ENCODE data around the gene TARS3.
"Not testable (repeated sequence)": the region's sequence is repeated elsewhere in the genome, so short reads cannot be mapped to it uniquely, and the experiment has no call there.

DNA sequence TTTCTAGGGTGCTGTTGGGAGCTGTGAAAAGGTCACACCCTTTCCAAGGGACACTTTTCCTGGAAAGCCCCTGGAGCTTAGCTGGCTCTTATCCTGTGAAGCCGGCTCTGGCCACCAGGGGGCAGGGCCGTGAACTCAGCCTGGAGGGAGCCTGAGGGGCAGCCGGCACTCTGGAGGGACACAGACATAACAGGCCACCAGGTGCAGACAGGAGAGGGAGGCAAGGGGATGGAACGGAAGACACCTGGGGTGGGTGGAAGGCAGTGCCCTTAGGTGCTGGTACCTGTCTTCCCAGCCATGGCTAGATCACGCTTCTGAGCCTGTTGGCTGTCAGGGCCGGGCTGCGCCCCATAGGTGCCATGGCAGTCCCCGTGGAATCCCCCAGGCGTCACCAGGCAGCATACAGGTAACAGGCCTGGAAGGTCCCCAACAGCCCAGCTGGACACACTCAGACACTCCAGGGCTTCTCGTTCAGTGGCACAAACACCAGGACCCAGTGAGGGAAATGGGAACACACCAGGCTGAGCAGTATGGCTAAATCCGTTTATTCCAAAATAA, 42.9 kb upstream of the TARS3 start:
- TF ChIP-seq, protein P1, sequence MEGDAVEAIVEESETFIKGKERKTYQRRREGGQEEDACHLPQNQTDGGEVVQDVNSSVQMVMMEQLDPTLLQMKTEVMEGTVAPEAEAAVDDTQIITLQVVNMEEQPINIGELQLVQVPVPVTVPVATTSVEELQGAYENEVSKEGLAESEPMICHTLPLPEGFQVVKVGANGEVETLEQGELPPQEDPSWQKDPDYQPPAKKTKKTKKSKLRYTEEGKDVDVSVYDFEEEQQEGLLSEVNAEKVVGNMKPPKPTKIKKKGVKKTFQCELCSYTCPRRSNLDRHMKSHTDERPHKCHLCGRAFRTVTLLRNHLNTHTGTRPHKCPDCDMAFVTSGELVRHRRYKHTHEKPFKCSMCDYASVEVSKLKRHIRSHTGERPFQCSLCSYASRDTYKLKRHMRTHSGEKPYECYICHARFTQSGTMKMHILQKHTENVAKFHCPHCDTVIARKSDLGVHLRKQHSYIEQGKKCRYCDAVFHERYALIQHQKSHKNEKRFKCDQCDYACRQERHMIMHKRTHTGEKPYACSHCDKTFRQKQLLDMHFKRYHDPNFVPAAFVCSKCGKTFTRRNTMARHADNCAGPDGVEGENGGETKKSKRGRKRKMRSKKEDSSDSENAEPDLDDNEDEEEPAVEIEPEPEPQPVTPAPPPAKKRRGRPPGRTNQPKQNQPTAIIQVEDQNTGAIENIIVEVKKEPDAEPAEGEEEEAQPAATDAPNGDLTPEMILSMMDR (conservative IDR thresholded peaks at IDR 0.05 in 1 of 2, IDR thresholded peaks at IDR 0.05 in 1 of 2; ENCODE audit: extremely low read depth in 1 of 2, insufficient read depth in 1 of 2, low read depth in 1 of 2, low read length in 2 of 2) = not testable (repeated sequence)
- not testable (repeated sequence) for TF ChIP-seq EZH2 (IDR thresholded peaks at IDR 0.05; ENCODE audit: borderline replicate concordance, low read length)
